Lower leg skin (tissue), 3 donors: ENCODE results near the gene RPL13.

Experiments used
- CTCF ChIP-seq, 3 donors: fragments of 450-650 bp; IDR thresholded peaks; one replicate each; pipeline ENCODE4 v1.5.1; 2016; ENCODE audit warnings: antibody characterized with exemption in 3 of 3, mild to moderate bottlenecking in 3 of 3, moderate library complexity in 2 of 3
- POLR2A ChIP-seq, 2 donors: fragments of 450-650 bp; IDR thresholded peaks; one replicate each; pipeline ENCODE4 v1.6.1; 2016 to 2017; ENCODE audit warnings: antibody characterized with exemption in 2 of 2, mild to moderate bottlenecking in 1 of 2, moderate library complexity in 1 of 2

GRCh38 chr16:89574681-89575246 lies 14.3 kb downstream of the RPL13 start:
- TF ChIP-seq POLR2A (IDR thresholded peaks at IDR 0.05) (no peak), CTCF (IDR thresholded peaks at IDR 0.05) (no peak)
